Astrocyte (in vitro differentiated cells and primary cell): ENCODE results near the gene SMOC2.

Experiments used
- CTCF ChIP-seq: IDR thresholded peaks from 2 replicates; pipeline ENCODE4 v1.5.1; 2011; ENCODE audit warnings: low read depth, mild to moderate bottlenecking, inconsistent platforms, low read length, moderate library complexity; ENCODE audit not compliant: insufficient read depth
- EZH2 ChIP-seq: IDR thresholded peaks from 2 replicates; pipeline ENCODE4 v1.6.1; 2012; ENCODE audit warnings: mild to moderate bottlenecking, low read length, inconsistent platforms; ENCODE audit not compliant: insufficient read depth

GRCh38 chr6:168410554-168411011 lies 30.4 kb upstream of the SMOC2 start:
- TF ChIP-seq EZH2, result no peak
- no peak for TF ChIP-seq CTCF
